ENCODE measurements around the gene FHAD1.
A peak's percentile ranks its signal among the peaks of the same experiment; 100 is the strongest.

FHAD1 gene

DNA sequence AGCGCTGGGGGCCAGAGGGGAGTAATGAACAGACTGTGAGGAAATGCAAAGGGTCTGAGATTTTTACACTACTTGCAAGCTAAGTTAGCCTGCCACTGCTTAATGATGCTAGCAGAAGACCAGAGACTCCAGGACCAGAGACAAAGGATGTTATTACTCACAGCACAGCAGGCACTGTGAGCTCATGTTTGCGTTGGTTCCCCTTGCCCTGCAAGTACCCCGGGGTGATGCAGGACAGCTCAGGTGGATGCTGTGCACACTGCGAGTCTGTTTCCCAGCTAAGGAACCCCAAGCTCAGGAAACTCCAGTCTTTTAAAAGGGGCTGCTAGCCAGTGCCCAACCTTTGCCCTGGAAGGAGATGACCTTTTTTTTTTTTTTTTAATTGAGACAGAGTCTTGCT lies 1.2 kb downstream of the FHAD1 start:
- no peak for DNase-seq (ENCODE audit: low read depth in 2 of 2)

DNA sequence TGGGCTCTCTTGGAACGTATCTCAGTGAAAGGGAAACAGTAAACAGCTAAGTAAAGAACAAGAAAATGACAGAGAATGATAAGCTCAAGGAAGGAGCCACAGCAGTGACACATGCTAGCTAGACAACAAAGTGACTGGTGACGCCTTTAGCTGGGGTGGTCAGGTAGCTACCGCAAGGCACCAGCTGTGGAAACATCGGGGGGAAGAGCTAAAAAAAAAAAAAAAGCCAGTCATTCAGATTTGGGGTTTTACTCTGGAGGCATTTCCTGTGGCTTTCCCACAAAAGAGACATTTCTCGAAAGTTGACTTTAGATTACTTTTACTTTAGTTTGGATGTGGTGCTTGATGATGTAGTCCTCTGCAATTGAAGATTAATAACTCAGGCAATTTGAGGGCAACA lies 2.1 kb downstream of the FHAD1 start:
- peak in 1 of 2 donors; percentile 19 for DNase-seq (ENCODE audit: low read depth in 2 of 2)

DNA sequence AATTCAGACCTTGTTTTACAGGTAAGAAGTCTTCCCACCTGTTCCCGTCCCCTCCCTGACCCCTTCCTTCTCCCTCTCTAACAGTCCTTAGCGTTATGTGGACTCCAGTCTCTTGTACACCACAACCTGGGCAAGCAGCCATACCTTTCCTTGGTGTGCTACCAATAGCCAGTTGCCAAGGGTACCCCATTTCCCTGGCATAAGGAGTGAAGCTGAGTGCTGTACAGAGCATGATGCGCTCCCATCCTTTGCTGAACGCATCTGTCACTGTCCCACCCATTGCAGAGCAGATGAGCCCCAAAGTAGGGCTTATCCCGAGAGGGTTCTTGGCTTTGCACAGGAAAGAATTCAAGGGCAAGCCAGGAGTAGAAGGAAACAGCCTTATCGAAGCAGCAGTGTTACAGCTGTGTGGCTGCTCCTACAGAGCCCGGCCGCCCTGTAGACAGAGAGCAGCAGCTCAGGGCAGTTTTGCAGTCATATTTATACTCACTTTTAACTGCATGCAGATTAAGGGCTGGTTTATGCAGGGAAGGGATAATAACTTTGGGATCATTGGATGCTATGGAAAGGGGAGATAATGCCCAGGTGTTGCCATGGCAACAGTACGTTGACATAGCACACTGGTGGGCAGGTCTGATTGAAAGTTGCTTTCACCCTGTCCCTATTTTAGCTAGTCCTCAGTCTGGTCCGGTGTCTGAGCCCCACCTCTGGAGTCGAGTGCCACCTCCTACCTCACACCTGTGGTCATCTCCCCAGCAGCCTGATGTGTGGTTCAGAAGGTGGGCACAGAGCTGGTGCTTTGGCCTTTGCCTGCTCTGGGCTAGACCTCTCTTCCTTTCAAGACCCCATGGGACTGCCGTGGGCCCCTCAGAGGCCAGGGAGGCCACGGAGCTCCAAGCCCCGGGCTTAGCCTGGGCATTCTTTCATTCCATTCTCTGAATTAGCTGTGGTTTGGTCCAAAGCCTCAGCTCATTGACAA lies 5.1 kb downstream of the FHAD1 start:
- no peak for DNase-seq (ENCODE audit: low read depth in 2 of 2)

DNA sequence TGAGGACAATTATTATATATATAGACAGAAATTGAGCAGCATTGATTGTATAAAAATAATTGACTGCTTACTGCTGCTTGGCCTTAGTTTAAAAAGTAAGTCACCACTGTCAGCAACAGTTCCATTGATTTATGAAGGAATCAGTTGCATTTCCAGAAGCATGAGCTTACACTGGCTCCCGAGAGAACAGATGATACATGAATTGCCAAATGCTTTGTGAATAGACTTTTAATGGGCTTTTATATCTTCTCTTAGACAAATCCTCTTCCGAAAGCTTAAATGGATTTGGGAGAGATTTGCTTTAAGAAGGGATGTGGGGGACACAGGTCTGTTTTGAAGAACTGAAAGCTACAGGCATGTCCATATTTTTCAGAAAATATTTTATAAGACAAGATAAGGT lies 7.5 kb downstream of the FHAD1 start:
- no peak for DNase-seq (ENCODE audit: low read depth in 2 of 2)

DNA sequence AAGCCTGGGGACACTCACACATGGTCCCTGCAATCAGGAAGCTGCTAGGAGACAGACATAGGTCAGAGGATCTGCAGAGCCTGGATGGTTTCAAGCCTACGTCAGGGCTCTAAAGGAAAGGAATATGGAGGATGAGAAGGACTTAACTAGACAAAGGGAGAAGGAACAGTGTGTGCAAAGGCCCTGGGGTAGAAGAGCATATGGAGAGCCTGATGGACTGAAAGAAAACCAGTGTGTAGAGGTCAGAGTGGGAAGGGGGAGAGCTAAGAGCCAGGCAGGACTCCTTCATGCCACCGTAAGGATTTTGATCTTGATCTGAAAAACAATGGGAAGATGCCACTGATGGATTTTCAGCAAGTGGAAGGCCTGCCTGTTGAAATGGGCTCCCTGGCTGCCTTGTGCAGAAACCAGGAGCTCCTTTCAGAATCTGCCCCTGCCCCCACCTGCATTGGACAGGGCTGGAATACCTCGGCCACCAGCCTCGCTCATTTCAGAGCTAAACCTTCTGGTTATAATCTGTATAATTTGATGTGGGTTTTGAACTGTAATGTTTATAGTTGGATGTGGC lies 8.6 kb downstream of the FHAD1 start:
- DNase-seq (ENCODE audit: low read depth in 2 of 2), result no peak

DNA sequence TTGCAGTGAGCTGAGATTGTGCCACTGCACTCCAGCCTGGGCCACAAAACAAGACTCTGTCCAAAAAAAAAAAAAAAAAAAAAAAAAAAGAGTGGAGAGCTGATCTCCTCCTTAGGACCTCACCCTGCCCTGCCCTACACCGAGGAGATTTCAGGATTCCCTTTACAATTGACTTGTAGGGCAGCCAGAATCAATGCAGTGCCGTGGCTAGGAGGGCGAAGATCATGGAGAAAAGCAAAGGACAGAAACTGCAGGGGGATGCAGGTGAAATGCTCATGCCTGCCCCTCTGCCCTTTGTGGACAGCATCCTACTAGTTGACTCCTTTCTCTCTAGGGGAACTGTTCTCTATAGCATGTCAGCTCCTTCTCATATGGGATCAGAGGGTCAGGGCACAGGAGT lies 9.6 kb downstream of the FHAD1 start:
- no peak for DNase-seq (ENCODE audit: low read depth in 2 of 2)

DNA sequence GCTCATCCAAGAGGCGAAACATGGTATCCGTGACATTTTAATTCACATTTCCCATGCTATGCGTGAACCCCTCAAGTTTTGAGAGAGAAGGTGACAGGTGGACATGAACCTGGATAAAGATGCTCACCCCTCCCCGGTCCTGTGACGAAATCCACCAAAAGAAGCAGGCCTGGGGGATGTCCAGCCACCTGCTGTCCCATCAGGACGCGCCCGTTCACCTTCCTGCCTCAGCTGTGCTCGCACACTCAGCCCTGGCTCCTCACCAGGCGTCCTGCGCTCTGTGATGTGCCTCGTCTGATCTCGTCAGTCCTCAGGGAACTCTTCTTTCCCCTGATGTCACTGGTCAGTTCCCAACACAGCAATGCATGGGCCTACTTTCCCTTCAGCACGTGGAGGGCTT lies 10.3 kb downstream of the FHAD1 start:
- no peak for DNase-seq (ENCODE audit: low read depth in 2 of 2)

DNA sequence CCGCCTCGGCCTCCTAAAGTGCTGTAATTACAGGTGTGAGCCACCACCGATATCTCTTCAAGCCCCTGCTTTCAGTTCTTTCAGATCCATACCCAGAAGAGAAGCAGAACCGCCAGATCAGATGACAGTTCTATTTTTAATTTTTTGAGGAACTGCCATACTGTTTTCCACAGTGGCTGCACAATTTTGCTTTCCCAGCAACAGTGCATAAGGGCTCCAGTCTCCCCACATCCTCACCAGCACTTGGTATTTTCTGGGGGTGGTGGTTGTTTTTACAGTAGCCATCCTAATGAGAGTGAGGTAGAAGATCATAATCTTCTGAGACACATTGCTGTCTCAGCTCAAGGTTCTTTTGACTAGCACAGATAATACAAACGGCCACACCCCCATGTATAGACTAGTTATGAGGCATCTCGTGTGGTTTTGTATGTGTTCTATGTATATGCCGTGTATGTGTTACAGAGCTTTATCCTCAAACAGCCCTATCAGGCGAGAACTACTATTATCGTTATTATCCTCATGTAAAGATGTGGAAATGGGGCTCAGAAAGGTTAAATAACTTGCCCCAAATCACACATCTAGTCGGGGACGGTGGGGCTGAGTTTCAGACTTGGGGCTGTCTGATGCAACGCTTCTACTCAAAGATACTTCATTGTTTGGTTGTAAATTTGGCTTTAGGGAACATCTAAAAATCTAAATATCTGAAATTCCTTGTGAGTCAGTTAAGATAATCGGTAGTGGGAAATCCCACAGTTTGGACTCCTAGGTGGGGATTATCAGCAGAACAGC lies 12.0 kb downstream of the FHAD1 start:
- no peak for DNase-seq (ENCODE audit: low read depth in 2 of 2)

DNA sequence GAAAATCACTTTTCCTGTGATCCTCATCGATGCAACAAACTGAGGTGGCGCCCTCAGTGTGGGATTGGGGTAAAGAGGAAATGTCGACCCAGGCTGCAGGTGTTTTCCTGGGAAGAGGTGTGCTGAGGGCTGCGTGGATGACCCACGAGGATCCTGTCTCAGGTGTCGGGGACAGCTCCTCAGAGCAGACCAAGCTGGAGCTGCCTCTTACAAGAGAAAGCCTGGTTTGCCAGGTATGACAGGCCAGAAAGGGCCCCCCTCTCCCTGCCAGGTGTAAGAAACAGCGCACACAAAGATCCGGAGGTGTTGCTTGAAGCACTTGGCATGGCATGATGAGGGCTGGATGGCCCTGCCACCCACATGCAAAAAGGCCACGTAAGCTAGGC lies 12.6 kb downstream of the FHAD1 start:
- DNase-seq (ENCODE audit: low read depth in 2 of 2), result no peak

DNA sequence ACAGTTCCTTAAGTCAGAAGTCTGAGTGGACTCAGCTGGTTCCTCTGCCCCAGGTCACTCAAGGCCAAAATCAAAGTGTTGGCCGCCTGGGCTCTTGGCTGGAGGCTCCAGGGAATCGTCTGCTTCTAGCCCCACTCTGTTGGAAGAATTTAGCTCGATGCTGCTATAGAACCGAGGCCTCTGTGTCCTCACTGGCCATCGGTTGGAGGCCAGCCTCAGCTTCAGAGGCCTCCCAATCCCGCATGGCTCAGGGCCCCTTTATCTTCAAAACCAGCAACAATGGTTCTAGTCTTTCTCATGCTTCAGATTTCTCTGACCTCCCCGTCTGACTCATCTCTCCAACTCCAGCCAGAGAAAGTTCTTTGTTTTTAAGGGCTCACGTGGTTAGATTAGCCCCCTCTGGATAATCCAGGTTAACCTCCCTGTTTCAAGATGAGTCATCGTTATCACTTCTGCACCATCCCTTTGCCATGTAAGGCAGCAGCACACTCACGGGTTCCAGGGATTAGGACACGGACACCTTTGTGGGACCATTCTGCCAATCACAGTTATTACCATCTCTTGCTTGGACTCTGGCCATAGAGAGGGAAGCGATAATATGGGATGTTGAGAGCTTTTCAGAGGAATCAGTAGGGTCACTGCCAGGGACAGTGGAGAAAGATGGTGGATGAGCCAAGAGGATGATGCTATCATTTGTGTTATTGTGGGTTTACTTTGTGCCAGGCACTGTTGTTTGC lies 13.6 kb downstream of the FHAD1 start:
- no peak for DNase-seq (ENCODE audit: low read depth in 2 of 2)

DNA sequence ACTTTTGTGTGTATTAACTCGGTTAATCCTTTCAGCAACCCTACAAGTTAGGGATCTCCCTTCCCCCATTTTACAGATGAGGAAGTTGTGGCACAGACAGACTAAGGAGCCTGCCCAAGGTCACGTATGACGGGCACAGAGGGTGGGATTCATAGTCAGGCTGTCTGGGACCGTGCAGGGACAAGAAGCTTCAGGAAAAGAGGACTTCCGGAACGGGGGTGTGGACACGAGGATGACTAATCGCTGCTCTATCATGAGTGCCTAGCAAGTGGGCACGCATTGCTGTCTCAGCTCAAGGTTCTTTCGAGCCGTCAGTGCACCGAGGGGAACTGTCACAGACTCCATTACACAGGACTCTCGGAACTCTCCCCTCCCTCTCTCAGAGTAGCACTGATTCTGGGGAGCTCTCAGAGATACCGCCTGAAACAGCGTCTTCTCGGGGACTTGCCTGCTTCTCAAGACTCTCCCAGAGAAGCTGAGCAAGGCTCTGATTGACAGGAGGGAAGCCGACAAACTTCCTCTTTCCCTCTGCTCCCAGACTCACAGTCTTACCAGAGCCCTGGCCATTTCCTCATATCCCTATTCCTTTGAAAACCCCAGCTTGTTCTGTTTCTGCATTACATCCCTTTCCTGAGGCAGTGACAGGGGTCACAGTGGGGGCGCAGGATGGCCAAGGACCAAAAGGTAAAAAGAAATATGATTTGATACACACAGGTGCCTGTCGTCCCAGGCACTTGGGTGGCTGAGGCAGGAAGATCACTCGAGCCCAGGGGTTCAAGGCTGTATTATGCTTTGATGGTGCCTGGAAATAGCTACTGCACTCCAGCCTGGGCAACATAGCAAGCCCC lies 14.4 kb downstream of the FHAD1 start:
- no peak for DNase-seq (ENCODE audit: low read depth in 2 of 2)

DNA sequence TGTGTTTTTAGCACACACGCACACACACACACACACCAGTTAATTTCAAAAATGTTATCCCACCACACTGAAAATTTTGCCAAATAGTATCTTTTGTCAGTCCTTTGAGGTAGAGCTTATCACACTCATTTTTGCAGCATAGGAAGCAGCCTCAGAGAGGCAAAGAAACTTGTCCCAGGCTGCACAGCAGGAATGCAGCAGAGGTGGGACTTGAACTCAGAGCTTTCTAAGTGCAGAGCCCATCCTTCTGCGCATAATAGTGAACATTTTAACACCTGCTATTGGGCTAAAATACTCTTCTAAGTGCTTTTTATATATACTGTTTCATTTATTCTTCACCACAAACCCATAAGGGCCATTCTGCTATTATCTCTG lies 15.0 kb downstream of the FHAD1 start:
- DNase-seq (ENCODE audit: low read depth in 2 of 2), result no peak

DNA sequence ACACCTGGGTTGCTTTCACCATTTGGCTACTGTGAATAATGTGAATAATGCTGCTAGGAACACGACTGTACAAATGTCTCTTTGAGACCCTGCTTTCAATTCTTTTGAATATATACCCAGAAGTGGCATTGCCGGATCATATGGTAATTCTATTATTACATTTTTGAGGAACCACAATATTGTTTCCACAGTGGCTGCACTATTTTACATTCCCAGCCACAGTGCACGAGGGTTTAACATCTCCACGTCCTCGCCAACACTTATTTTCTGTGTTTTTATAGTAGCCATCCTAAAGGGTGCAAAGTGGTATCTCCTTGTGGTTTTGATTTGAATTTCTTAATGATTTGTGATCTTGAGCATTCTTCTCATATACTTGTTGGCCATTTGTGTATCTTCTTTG lies 15.7 kb downstream of the FHAD1 start:
- no peak for DNase-seq (ENCODE audit: low read depth in 2 of 2)

DNA sequence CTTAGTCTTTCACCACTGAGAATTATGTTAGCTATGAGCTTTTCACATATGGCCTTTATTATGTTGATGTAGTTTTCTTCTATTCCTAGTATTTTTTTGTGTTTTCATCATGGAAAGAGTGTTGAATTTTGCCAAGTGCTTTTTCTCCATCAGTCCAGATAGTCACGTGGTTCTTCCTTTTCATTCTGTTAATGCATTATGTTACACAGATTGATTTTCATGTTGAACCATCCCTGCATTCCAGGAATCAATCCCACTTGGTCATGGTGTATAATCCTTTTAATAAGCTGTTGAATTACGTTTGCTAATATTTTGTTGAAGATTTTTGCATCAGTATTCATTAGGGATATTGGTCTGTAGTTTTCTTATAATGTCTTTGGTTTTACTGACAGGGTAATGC lies 17.7 kb downstream of the FHAD1 start:
- no peak for DNase-seq (ENCODE audit: low read depth in 2 of 2)

DNA sequence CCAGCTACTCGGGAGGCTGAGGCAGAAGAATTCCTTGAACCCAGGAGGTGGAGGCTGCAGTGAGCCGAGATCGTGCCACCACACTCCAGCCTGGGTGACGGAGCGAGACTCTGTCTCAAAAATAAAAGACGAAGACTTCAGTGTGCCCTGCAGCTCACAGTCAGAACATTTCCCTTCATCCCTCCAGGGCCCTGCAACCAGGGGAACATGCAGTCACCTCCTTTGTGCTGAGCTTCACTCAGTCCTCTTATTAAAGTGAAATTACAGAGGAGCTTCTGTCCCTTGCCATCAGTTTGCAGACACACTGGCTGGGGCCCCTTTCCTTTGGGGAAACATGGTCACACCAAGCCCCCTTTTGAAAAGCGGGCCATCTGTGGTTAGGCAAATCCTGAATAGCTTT lies 24.2 kb downstream of the FHAD1 start:
- no peak for DNase-seq (ENCODE audit: low read depth in 2 of 2)

DNA sequence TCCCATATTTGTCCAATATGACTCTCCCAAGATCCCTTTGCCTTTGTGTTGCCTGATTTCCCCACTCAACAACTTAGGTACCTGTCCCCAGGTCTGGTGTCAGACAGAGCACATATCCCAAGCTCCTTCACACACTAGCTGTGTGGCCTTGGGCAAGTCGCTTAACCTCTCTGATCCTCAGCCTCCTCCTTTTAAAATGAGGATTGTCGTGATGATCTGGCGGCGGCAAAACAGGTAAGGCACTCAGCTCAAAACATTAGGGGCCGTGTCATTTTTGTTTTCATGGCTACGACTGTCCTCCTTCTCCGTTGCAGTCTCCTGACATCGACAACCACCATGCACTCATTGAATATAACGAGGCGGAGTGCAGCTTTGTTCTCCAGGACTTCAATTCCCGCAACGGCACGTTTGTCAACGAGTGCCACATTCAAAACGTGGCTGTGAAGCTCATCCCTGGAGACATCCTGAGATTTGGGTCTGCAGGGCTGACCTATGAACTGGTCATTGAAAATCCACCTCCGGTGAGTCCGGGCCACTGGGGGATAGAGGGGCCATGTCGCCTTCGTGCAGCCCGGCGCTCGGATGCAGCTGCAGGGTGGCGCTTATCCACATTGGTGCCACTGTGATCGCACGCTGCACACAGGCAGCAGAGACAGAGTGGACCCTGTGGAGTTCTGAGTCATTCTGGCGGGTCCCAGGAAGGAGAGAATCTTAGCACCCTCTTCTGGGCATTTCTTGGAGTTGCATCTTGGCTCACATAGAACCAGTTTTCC lies 25.2 kb downstream of the FHAD1 start:
- DNase-seq (ENCODE audit: low read depth in 2 of 2), result no peak

DNA sequence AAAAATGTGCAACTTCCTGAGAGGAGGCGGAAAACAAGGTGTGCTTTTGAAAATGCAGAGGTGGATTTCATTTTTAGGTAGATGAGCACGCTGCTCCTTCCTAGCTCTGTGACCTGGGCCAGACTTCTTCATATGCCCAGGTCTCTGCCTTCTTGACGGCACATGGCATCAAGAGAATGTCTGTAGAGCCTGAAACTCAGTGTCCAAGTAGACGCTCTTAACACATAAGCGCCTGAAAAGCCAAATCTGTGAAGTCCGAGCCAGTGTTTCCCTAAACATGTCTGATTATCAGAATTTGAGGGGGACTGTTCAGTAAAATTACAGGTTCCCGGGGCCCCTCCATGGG lies 25.7 kb downstream of the FHAD1 start:
- DNase-seq (ENCODE audit: low read depth in 2 of 2), result no peak

DNA sequence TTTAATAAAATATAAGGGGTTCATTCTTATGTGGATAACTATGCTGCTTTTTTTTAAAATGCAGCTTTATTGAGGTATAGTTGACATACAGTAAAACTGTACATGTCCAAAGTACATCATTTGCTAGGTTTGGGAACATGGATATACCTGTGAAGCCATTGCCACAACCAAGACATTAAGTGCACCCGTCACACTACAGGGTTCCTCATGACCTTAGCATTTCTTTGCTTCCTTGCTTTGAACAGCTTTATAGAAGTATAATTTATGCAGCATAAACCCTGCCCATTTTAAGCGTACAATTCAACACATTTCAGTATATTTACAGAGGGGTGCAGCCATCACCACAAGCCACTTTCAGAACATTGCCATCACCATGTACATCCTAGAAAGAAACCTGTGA lies 26.3 kb downstream of the FHAD1 start:
- DNase-seq (ENCODE audit: low read depth in 2 of 2), result no peak

DNA sequence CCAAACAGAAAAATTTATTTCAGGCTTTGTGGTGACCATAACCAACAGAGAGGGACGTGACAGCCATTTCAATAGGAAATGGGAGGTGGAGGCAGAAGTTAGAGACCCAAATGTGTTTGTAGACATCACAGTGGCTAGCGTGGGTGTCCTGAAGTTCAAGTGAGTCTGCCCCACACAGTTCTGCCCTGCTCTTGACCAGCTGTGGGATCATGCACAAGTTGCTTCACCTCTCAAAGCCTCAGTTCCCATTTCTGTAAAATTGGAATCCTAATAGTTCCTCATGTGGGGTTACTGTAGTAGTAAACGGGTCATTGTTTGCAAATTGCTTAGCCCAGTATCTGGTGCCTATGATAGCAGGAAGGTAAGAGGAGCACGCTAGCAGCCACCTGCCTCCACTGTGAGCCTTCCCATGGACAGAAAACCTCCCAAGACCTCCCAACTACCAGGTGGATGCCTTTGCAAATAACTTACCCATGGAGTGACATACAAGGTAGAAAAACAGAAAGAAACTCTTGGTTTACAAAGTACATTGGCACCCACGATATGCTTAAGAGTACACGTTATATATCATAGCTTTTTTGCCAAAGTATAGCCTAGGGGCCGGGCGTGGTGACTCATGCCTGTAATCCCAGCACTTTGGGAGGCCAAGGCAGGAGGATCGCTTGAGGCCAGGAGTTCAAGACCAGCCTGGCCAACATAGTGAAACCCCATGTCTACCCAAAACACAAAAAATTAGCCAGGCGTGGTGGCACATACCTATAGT lies 29.1 kb downstream of the FHAD1 start:
- DNase-seq (ENCODE audit: low read depth in 2 of 2), result no peak
